MCF 10A (cell line): ENCODE measurements around the gene PROCR. TPM values are rescaled to one million over a fixed set of nuclear protein-coding genes. Genes with fewer than 3 reads are reported as not detected.
A peak's percentile ranks its signal among the peaks of the same experiment; 100 is the strongest.
"Not testable (repeated sequence)": the region's sequence is repeated elsewhere in the genome, so short reads cannot be mapped to it uniquely, and the experiment has no call there.

ENCODE experiments used
- BruUV-seq: library from RNA; stranded (reverse); fragments of 400-500 nt; replicated peaks from 2 replicates; lab custom pipeline; 2021; lab: Mats Ljungman, UMichigan
- CTCF ChIA-PET: fragments of 300-600 bp; sonication (Branson Sonifier 250); formaldehyde crosslinking; extraction: SDS; loops from one replicate; lab custom pipeline; 2021; ENCODE audit warnings: antibody characterized with exemption, inconsistent platforms; lab: Yijun Ruan, JAX
- POLR2A ChIA-PET: fragments of 300-600, 350-650 bp; sonication (Branson Sonifier 250); formaldehyde crosslinking; extraction: SDS; loops from one replicate; lab custom pipeline; 2020; ENCODE audit warnings: antibody characterized with exemption, inconsistent platforms; lab: Yijun Ruan, JAX
- DNase-seq: peaks from one replicate; pipeline ENCODE4 v3.0.0-alpha.2; 2018; ENCODE audit not compliant: unreplicated experiment
- H3K27ac Mint-ChIP-seq: one replicate; pipeline ENCODE4 v1.8.0; 2022; ENCODE audit warnings: mild to moderate bottlenecking, low read depth, mixed read lengths; ENCODE audit not compliant: unreplicated experiment
- H3K27me3 Mint-ChIP-seq: one replicate; pipeline ENCODE4 v1.8.0; 2022; ENCODE audit warnings: mixed read lengths; ENCODE audit not compliant: insufficient read depth, unreplicated experiment
- H3K36me3 Mint-ChIP-seq: one replicate; pipeline ENCODE4 v1.8.0; 2022; ENCODE audit warnings: mild to moderate bottlenecking, moderate library complexity, mixed read lengths; ENCODE audit not compliant: insufficient read depth, unreplicated experiment
- H3K4me1 Mint-ChIP-seq: one replicate; pipeline ENCODE4 v1.8.0; 2022; ENCODE audit warnings: mixed read lengths; ENCODE audit not compliant: insufficient read depth, unreplicated experiment
- H3K4me3 Mint-ChIP-seq: one replicate; pipeline ENCODE4 v1.8.0; 2022; ENCODE audit warnings: mild to moderate bottlenecking, moderate library complexity, mixed read lengths; ENCODE audit not compliant: unreplicated experiment
- H3K9me3 Mint-ChIP-seq: one replicate; pipeline ENCODE4 v1.8.0; 2022; ENCODE audit warnings: mixed read lengths; ENCODE audit not compliant: unreplicated experiment
- intact Hi-C: fragments of 100-400 bp; cut with micrococcal nuclease; formaldehyde crosslinking; loops from 2 replicates; pipeline ENCODE4 v1.14.1; 2022
- total RNA-seq: library from RNA; stranded (reverse); gene quantifications from 2 replicates; pipeline ENCODE4 v1.2.3, GENCODE V29; 2022
- TF ChIP-seq, protein P1 (sequence below): fragments of 200-600 bp; IDR thresholded peaks from one replicate; pipeline ENCODE4 v1.8.0; 2022; ENCODE audit warnings: antibody characterized with exemption, mild to moderate bottlenecking; ENCODE audit not compliant: unreplicated experiment

The PROCR gene
- total RNA-seq, 1 experiment from 2014 or later, result 34.6 TPM

DNA sequence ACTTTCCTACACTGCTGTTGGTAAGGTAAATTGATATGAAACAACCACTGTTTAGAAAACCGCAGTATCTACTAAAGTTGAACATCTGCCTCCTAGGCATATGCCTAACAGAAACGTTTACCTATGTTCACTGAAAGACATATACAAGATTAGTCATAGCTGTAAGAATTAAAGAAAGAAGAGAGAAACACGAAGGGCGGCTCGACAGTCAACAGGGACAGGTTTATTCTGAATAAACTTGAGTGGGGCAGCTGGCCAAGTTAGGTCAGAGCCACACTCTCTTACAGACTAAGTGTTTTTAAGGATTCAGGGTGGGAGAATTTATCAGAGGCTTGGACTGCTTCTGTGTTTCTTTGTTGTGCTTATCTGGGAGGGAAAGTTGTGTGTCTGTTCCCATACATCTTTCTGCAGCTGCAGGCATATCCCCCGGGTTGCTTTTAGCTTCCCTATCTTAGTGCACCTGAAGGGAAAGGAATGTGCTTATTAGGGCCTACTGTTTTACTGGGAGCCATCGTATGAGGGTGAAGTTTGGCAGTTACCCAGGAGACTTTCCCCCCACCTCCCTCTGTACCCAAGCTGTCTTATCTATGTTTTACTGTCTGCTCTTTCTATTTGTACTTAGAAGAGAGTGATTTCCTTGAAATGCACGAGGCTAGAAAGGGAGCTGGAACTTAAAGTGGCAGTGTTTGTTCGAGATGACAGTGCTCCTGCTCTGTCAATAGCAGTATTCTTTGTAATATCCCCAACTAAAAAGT is 20.4 kb downstream of the PROCR start:
- Mint-ChIP-seq H3K36me3 (no peaks in the 10 kb centered on the region), H3K9me3 (peaks cover 15% of the 10 kb centered on the region), H3K27ac (no peak overlapping the region), H3K27me3 (no peaks in the 10 kb centered on the region), H3K4me3 (no peak overlapping the region), H3K4me1 (no peaks in the 10 kb centered on the region)
- no peak for DNase-seq
- TF ChIP-seq, protein P1, sequence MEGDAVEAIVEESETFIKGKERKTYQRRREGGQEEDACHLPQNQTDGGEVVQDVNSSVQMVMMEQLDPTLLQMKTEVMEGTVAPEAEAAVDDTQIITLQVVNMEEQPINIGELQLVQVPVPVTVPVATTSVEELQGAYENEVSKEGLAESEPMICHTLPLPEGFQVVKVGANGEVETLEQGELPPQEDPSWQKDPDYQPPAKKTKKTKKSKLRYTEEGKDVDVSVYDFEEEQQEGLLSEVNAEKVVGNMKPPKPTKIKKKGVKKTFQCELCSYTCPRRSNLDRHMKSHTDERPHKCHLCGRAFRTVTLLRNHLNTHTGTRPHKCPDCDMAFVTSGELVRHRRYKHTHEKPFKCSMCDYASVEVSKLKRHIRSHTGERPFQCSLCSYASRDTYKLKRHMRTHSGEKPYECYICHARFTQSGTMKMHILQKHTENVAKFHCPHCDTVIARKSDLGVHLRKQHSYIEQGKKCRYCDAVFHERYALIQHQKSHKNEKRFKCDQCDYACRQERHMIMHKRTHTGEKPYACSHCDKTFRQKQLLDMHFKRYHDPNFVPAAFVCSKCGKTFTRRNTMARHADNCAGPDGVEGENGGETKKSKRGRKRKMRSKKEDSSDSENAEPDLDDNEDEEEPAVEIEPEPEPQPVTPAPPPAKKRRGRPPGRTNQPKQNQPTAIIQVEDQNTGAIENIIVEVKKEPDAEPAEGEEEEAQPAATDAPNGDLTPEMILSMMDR, result no peak
- no TSS peak for BruUV-seq
- intact Hi-C loops, result no loop called here
- CTCF ChIA-PET, result interaction anchor here (0.6 to 0.7 kb wide), 2 partner anchors 17 to 263 kb away, joined by 3 to 4 read pairs; partner anchors contain the start of gene CEP250
- POLR2A ChIA-PET, result interaction anchor here (0.7 to 1.0 kb wide), 2 partner anchors 45 to 1231 kb away, joined by 3 read pairs; partner anchors contain the start of gene EDEM2

DNA sequence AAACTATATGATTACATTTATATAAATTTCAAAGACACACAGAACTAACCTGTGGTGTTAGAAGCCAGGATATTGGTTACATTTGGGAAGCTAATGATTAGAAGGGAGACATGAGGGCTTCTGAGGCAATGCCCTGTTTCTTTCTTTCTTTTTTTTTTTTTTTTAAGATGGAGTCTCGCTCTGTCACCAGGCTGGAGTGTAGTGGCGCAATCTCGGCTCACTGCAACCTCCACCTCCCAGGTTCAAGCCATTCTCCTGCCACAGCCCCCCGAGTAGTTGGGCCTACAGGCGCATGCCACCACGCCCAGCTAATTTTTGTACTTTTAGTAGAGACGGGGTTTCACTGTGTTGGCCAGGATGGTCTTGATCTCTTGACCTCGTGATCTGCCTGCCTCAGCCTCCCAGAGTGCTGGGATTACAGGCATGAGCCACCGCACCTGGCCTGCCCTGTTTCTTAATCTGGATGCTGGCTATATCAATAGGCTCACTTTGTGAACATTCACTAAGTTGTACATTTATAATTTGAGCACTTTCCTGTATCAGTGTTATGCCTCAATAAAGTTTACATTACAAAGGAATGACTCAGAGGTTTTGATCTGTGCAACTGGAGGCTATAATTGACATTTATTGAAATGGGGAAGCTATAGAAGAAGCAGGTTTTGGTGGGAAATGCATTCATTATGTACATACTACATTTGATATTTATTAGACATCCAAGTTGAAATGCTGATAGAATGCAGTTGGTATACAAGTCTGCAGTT is 21.3 kb downstream of the PROCR start:
- POLR2A ChIA-PET, result interaction anchor here (0.7 to 2.3 kb wide), 4 partner anchors 10 to 101 kb away, joined by 3 to 5 read pairs (median 4); partner anchors contain the start of genes EDEM2 and TRPC4AP
- H3K36me3 Mint-ChIP-seq, H3K4me1 Mint-ChIP-seq, DNase-seq, H3K27ac Mint-ChIP-seq, H3K4me3 Mint-ChIP-seq, BruUV-seq, H3K27me3 Mint-ChIP-seq, intact Hi-C loops: not testable (repeated sequence)
- CTCF ChIA-PET, result interaction anchor here (0.6 to 3.5 kb wide), 5 partner anchors 15 to 491 kb away, joined by 3 to 20 read pairs (median 3); partner anchors contain the start of gene CEP250
- peaks cover 15% of the 10 kb centered on the region for H3K9me3 Mint-ChIP-seq

DNA sequence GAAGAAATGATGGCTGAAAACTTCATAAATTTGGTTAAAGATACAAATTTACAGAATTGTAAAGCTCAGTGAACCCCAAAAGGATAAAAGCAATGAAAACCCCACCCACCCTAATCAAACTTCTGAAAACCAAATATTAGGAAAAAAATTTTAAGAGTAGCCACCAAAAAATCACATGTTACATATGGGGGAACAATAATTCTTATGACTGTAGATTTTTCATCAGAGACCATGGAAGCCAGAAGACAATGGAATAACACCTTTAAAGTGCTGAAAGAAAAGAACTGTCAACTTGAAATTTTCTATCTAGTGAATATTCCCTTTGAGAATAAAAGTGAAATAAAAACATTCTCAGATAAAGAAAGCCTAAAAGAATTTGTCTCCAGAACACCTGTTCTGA is 24.4 kb downstream of the PROCR start:
- no peak overlapping the region for H3K4me3 Mint-ChIP-seq
- peaks cover 9% of the 10 kb centered on the region for H3K4me1 Mint-ChIP-seq
- no peak overlapping the region for H3K27ac Mint-ChIP-seq
- peaks cover 15% of the 10 kb centered on the region for H3K9me3 Mint-ChIP-seq
- ChIA-PET CTCF (interaction anchor here (0.6 to 3.5 kb wide), 5 partner anchors 8 to 1692 kb away, joined by 3 to 20 read pairs (median 5); no protein-coding TSS in a partner anchor), POLR2A (interaction anchor here (0.6 to 1.6 kb wide), 3 partner anchors 14 to 100 kb away, joined by 3 to 4 read pairs (median 3); partner anchors contain the start of gene EDEM2)
- intact Hi-C loops, result no loop called here
- DNase-seq, result no peak
- TF ChIP-seq, protein P1, result no peak
- BruUV-seq, result no TSS peak
- no peaks in the 10 kb centered on the region for H3K27me3 Mint-ChIP-seq
- no peaks in the 10 kb centered on the region for H3K36me3 Mint-ChIP-seq

DNA sequence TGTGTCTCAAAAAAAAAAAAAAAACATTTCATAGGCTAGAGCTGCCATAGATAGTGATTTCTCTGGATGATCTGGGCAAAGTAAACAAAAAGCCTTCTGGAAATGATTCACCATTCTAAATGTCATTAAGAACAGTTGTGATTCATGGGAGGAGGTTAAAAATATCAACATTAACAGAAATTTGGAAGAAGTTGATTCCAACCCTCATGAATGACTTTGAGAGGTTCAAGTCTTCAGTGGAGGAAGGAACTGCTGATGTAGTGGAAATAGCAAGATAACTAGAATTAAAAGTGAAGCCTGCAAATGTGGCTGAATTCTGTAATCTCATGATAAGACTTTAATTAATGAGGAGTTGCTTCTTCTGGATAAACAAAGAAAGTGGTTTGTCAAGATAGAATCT is 27.9 kb downstream of the PROCR start:
- Mint-ChIP-seq H3K36me3 (no peaks in the 10 kb centered on the region), H3K27me3 (no peaks in the 10 kb centered on the region), H3K4me3 (peak overlapping the region; percentile 5), H3K9me3 (peaks cover 3% of the 10 kb centered on the region), H3K27ac (peak overlapping the region; percentile 4), H3K4me1 (peaks cover 9% of the 10 kb centered on the region)
- intact Hi-C loops, result loop anchor here (2.0 kb wide), 1 partner anchor 323 kb away; the partner anchor contains the start of gene ACSS2
- POLR2A ChIA-PET, result interaction anchor here (4.9 kb wide), 1 partner anchor 53 kb away, joined by 18 read pairs; the partner anchor contains the start of gene EDEM2
- BruUV-seq, result no TSS peak
- TF ChIP-seq, protein P1, result no peak
- CTCF ChIA-PET, result interaction anchor here (1.1 kb wide), 1 partner anchor 53 kb away, joined by 4 read pairs; the partner anchor contains the start of gene EDEM2
- DNase-seq, result peak; percentile 39
